GM18909 (cell line): ENCODE measurements around the gene OR2M5.

Experiments
- ATAC-seq: cut with Tn5 transposase; IDR thresholded peaks from one replicate; pipeline ENCODE4 v1.9.1; 2021; ENCODE audit warnings: mild to moderate bottlenecking; ENCODE audit not compliant: unreplicated experiment, poor library complexity

Gene OR2M5

GRCh38 chr1:248144513-248145198 is at the start of gene OR2M5:
Gene OR2M5, plus strand, starts transcription at chr1:248145148. Its CDS starts 0 bp downstream, at chr1:248145148.
- no peak for ATAC-seq

- ATAC-seq: no peak
These were observed 46.4 kb upstream of the OR2M5 start for GRCh38 chr1:248098529-248098928.

- ATAC-seq: no peak
These were observed 42.1 kb upstream of the OR2M5 start for GRCh38 chr1:248102847-248103246.

- no peak for ATAC-seq
These were observed 33.8 kb upstream of the OR2M5 start for GRCh38 chr1:248111157-248111556.

- ATAC-seq: no peak
These were observed 30.1 kb upstream of the OR2M5 start for GRCh38 chr1:248114890-248115289.

DNA sequence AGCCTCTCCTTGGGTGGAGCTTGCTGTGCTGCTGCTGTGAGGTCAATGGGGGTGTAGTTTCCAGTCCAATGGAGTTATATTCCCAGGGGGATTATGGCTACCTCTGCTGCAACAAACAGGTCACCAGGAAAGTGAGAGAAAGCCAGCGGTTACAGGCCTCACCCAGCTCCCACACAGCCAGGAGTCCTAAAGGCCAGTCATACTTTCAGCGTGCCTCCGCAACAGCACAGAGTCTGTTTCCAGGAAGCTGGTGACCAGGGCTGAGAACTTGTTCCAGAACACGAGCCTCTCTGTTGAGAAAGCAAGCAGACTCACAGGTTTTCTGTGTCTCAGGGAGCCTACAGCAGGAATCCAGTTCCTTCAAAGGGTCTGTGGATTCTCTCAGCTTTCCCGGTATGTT is 17.3 kb upstream of the OR2M5 start:
- ATAC-seq: no peak

DNA sequence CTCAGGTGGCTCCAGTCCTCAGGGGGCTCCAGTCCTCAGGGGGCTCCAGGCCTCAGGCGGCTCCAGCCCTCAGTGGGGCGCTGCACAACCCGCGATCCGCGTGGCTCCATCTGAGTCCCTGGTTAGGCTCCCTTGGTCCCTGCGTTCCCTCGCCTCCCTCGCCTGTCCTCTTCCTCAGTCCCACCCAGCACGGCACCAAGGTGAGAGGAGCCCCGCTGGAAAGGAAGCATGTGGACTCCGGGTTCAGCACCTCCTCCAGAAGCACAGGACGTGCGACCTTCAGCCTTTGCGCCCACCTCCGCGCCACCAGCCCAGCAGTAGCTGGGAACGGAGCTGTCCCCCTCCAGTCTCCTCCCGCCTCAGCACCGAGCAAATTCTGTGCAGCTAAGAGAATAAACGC is 8.1 kb upstream of the OR2M5 start:
- ATAC-seq: no peak

DNA sequence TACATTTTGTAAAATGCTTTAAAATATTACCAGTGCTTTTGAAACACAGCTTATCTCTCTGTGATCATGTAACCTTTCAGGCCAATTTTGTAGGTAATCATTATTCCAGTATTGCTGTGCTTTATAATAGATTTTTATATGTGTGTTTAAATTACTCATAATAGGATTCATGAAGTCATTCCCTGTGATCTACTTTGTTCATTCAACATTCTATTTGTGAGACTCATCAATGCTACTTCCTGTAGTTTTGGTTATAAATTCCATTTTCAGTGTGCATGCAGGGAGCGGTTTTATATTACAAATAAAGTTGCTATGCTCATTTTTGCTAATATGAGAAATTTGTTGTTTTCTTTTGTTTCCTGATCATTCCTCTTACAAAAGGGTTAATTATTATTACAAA is 4.1 kb upstream of the OR2M5 start:
- ATAC-seq: no peak

GRCh38 chr1:248143311-248143710 is 1.6 kb upstream of the OR2M5 start:
- ATAC-seq: no peak

DNA sequence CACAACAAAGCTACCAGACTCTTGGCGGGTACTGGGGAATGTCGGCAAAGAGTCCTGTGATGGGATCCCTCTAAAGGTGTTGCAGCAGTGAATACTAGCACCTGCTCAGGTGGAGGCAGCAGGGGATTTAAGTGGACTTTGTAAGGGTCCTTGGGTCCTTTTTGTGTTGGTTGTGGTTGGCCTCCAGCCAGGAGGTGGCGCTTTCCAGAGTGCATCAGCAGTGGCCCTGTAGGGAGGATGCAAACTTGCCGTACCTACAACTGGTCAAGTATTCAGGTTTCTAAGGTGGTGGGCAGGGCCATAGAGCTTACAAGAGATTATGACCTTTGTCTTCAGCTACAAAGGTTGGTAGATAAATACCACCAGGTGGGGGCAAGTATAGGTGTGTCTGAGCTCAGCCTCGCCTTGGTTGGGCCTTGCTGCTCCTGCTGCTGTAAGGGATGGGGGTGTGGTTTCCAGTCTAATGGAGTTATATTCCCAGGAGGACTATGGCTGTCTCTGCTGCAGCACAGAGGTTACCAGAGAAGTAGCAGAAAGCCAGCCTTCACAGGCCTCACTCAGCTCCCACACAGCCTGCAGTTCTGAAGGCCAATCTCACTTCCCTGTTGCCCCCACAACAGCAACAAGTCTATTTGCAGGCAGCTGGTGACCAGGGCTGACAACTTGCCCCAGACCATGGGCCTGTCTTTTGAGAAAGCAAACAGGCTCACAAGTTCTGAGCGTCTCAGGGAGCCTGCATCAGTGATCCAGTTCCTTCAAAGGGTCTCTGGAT is 7.3 kb downstream of the OR2M5 start:
- ATAC-seq: no peak

- no peak for ATAC-seq
These were observed 11.0 kb downstream of the OR2M5 start for GRCh38 chr1:248155927-248156326.

- ATAC-seq: no peak
These were observed 13.8 kb downstream of the OR2M5 start for GRCh38 chr1:248158758-248159157.

- ATAC-seq: no peak
These were observed 19.1 kb downstream of the OR2M5 start for GRCh38 chr1:248164031-248164430.

- no peak for ATAC-seq
These were observed 20.2 kb downstream of the OR2M5 start for GRCh38 chr1:248165186-248165585.

- ATAC-seq: no peak
These were observed 29.6 kb downstream of the OR2M5 start, which contains the start of gene OR2M2 for GRCh38 chr1:248174521-248174920. Gene OR2M2, plus strand, starts transcription at chr1:248174821. Its CDS starts 5,165 bp downstream, at chr1:248179986.

DNA sequence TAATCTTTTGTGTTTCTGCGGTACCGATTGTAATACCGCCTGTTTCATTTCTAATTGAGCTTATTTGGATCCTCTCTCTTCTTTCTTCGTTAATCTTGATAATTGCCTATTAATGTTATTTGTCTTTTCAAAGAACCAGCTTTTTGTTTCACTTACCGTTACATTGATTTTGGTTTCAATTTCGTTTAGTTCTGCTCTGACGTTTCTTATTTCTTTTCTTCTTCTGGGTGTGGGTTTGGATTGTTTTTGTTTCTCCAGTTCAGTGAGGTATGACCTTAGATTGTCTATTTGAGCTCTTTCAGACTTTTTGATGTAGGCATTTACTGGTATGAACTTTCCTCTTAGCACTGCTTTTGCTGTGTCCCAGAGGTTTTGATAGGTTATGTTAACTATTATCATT is 39.0 kb downstream of the OR2M5 start:
- ATAC-seq: no peak

GRCh38 chr1:248187363-248187762 is 42.4 kb downstream of the OR2M5 start:
- ATAC-seq: no peak

DNA sequence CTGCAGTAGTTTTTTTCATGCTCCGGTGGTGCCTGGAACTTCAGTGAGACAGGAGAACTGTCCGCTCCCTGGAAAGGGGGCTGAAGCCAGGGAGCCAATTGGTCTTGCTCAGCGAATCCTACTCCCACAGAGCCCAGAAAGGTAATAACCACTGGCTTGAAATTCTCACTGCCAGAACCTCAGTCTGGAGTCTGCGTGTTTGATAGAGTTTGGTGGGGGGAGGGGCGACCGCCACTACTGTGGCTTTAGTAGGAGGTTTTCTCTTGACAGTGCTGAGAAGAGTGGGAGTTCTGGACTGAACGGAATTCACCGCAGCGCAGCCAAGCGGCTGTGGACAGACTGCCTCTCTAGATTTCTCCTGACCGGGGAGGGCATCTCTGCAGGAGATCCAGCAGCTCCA is 44.1 kb downstream of the OR2M5 start:
- ATAC-seq: no peak

GRCh38 chr1:248194117-248194516 is 49.2 kb downstream of the OR2M5 start:
- ATAC-seq: no peak
